ENCODE results near the gene HPCAL1.

Gene HPCAL1

DNA sequence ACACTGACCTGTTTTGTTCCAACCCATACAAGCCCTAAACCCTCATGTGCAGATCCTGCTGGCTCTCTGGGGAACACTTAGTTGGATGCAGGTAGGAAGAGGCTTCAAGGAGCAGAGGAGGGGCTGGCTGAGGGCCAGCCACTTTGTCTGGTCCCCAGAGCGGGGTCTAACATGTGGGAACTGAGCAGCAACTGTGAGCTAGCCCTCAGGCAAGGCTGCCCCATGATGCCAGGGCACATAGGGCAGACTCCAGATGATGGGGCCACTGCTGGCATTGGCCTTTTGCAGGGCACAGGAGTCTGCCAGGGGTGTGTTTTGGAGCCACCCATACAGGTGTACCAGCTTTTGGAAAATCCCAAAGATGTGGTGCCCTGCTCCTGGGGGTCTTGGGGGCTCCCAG lies 67.7 kb downstream of the HPCAL1 start:
- intact Hi-C loops (cut with DNase I) = no loop called here
- DNase-seq = no peak

DNA sequence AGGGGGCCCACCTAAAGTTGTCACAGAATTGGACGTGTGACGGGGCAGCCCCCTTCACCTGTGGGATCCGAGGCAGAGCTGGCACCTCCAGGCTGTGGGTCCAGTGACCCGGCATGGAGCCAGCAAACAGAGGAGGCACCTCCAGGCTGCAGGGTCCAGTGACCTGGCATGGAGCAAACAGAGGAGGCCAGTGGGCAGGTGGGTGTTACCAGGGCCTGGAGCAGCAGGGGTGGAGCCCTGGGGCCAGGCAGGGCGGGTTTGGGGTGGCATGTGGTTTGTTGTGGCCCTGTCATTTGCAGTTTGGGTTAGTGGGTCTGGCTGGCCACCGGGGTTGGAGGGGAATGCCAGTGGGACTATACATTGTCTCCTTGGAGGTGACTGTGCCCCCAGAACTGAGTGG lies 68.2 kb downstream of the HPCAL1 start:
- intact Hi-C loops (cut with DNase I) = no loop called here
- no peak for DNase-seq

DNA sequence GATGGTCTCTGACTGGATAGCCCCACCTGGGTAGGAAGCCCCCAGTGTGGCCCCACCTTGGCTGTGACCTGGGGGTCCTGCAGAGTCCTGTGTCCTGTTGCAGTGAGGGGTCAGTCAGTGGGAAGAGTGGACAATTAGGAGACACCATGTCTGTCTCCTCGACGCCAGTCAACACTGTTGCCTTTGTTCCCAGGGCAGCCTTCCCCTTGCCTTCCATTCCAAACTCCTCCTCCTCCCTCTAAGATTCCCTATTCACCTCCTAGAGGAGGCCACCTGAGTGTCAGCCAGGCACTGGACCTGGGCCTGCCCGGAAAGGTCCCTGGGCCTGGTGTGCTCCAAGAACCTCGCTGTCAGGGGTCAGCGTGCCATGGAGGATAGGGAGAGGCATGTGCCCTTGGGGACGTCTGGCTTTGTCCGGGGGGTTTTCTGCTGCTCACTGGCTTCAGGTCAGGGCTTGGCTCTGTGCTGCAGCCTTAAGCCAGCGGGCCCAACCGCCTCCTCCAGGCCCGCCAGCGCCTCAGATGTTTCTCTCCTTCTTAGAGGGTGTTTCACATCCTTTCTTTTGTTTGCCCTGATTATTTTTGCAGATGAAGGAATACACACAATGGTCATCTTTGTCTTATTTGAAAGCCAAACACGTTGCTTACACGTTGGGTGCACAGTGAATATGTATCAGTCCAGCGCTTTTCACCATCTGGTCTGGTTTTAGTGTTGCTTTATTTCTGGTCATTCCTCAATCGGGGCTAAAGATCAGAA lies 68.9 kb downstream of the HPCAL1 start:
- DNase-seq = peak in 1 of 42 donors; percentile 11
- intact Hi-C loops (cut with DNase I) = no loop called here

DNA sequence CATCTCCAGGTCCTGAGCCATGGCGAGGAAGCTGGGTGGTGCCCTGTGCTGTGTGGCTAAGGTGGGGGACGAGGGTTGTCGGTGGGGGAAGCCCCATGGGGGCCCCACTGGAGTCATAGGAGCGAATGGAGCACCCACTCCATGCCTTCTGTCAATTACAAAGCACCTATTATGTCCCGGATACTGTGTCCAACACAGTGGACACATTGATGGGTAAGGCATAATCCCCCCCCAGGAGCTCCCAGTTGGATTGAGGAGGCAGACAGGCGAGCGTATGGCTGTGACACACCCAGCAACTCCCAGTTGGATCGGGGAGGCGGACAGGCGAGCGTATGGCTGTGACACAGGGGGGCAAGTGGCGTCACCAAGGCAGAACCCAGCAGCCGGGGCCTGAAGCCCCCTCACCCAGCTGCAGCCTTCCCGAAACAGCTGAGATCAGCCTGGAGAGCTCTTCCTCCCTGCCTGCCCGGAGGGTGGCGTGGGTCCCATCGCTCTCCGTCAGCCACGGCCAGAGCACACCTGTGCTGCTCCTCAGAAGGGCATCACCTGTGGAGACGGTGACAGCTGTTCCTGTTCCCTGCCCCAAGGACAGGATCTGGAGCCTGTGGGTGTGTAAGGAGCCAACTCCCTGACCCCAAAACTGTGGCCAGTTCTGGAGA lies 69.6 kb downstream of the HPCAL1 start:
- DNase-seq = peak in 4 of 42 donors; percentile 20 to 28 (median 25)
- intact Hi-C loops (cut with DNase I) = no loop called here

DNA sequence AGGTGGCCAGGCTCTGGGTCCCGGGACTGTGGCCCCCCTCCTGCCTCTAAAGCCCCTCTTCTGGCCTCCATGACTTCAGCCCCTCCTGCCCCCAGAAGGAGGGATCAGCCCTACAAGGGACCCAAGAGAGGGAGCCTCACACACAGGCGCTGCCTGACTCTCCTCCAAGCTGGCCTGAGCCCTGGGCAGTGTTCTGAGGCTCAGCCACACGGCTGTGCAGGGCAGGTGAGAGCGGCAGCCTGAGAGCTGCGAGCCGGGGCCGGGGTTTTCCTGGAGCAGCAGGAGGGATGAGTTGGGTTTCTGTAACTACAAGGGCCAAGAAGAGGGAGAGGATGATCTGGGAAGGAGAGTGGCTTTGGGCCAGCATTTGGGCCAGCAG lies 70.1 kb downstream of the HPCAL1 start:
- intact Hi-C loops (cut with DNase I) = no loop called here
- no peak for DNase-seq

DNA sequence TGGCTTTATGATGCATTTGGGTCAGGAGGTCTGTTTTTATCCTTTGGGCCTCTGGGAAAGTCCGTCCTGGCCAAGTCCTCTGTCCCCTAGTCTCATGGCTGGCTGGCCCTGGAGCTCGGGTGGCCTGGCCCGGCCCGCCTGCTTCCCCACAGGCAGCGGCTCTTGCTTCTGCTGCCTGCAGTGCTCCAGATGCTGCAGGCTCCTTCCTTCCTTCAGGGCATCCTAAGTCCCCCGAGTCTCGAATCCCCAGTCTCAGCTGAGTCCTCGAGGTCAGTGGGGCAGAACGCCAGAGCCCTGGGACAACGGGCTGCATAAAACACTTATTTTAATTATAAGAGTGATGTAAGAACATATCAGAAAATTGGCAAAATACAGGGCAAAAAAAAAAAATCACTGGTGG lies 71.2 kb downstream of the HPCAL1 start:
- no peak for DNase-seq

DNA sequence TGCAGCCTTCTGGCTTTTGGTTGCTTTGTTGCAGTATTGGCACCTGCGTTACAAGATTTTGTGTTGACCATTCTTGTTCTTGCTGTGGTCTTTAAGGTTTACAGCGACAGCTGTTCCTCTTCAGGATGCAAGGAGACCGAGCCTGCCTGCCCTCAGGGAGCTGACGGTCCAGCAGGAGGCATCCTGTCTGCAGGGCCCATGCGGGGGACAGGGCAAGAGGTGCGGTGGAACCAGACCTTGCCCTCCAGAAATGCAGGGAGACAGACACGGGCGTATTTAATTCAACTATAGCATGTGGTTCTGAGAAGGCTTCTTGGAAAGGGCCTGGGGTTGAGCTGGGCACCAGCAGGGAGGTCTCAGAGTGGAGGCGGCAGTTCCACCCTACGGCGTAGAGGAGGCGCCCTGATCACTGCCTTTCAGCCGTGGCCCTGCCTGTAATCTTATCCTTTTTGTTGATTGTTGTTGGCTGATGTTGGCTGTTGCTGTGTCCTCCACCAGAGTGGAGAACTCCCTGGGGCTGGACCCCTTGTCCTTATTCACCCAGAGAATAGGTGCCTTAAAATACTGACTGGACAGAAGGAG lies 71.7 kb downstream of the HPCAL1 start:
- DNase-seq = no peak
- intact Hi-C loops (cut with DNase I) = no loop called here

More for the DNA sequence above, 71.2 kb downstream of the HPCAL1 start:
- intact Hi-C loops (cut with DNase I) = no loop called here

DNA sequence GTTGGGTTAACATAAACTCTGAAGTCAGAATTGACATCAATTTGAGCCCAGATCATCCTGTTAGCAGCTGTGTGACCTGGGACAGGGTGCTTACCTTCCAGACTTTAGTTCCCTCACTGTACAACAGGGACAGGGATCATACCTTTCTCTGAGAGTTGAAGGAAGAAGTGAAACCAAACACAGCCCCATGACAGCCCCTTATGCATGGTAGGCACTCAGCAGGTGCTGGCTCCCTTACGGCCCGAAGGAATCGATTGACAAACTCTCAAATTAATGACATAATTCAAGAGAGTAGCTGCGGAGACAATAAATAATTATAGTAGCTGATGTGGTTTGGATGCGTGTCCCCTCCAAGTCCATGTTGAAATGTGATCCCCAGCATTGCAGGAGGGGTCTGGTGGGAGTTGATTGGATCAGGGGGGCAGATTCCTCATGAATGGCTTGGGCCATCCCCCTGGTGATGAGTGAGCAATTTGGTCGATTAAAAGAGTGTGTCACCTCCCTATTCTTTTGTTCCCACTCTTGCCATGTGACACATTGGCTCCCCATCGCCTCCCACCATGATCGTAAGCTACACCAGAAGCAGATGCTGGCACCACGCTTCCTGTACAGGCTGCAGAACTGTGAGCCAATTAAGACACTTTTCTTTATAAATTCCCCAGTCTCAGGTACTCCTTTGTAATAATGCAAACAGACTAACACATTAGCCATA lies 73.0 kb downstream of the HPCAL1 start:
- intact Hi-C loops (cut with DNase I) = no loop called here
- peak in 23 of 42 donors; percentile 13 to 74 (median 43) for DNase-seq

DNA sequence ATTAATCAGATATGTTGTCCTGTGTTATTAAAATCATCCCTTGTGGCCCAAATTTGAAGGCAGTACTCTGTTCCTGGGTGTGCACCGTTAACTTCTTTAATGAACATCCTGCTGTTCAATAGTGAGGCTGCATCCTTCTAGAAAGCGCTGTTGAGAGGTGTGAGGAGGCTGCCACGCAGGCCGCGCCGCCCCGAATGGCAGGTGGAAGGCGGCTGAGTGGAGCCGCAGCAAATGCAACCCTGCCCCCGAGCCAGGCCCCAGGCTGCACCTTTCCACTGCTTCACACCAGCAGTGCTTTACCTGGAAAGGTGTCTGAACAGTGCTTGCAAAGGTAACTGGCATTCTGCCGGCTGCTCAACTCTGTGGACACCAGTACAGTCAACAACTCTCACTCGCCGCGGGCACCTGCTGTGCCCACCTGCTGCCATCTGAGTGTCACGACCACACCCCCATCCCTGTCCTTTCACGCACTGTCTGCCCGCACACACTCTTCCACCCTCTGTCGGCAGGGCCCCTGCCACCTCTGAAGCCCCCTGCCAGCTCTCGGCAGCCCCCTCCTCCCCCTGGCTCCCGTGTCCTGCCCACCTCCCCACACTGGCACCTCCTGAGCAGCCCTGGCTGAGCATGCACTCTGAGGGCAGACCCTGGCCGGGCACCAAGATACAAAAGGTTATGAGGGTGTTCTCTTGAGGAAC lies 74.5 kb downstream of the HPCAL1 start:
- DNase-seq = no peak
- intact Hi-C loops (cut with DNase I) = no loop called here

DNA sequence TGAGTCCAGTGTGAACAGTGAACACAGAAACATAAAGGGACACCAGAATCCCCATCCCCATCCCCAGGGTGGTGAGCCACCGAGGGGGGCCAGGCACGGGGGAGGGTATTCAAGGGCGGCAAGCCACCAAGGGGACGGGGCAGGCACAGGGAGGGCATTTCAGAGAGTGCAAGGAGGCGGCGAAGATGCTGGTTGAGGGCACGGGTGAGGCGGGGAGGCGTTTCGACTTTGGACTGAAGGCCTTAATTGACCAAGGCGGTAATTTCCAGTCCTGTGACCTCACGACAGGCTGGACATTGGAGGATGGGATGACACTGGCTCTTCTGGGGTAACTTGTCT lies 75.0 kb downstream of the HPCAL1 start:
- DNase-seq = no peak
- intact Hi-C loops (cut with DNase I) = no loop called here

DNA sequence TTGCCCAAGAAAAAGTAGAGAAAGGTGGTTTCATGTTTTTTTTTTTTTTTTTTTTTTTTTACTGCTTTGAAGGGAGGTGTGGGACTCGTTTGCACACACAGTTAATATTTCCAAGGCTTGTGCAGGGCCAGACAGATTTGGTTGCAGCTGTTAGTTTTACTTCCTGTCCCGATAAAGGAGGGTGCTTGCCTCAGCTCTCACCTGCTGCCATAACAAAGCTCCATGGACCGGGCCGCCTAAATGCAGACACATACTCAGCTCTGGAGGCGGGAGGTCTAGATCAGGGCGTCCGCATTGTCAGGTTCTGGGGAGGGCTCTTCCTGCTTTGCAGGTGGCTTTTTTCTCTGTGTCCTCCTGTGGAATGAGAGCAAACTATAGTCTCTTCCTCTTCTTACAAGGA lies 75.5 kb downstream of the HPCAL1 start:
- DNase-seq = no peak
- intact Hi-C loops (cut with DNase I) = no loop called here

DNA sequence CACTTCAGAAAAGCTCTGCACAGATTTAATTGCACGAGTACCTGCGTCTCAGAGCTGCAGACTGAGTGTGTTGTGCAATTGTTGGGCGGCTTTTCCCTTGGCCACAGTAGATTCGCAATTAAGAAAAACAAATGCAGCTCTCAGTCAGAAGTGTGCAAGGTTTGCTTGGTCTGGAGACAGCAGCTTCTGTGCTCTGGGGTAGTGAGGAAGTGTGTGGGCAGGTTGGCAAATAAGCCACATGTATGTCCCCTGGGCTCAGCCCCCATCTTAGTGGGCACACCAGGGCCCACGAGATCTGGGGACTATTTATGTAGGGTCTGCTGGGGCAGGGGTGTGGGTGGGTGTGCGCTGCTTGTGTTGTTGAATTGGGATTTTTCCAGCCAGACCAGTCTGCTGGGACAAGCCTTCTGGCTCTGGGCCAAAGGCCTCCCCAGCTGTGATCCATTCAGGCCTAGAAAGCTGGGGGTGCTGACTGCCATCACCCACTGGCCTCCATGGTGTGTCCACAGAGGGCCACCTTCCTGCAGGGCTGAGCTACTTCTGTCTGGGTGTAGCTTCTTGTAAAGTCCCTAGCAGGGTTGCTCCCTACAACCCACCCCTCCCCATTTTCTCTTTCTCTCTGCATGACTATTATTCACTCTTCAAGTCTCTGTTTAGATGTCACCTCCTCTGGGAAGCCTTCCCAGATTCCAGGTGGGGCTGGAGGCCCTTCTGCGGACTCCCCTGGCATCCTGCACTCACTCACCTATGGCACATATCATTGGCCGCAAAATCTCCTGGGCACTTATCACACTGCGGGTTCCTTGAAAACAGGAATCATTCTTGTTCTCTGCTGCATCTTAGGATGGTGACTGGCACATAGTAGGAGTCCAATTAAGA lies 77.6 kb downstream of the HPCAL1 start:
- DNase-seq = no peak
- intact Hi-C loops (cut with DNase I) = no loop called here

DNA sequence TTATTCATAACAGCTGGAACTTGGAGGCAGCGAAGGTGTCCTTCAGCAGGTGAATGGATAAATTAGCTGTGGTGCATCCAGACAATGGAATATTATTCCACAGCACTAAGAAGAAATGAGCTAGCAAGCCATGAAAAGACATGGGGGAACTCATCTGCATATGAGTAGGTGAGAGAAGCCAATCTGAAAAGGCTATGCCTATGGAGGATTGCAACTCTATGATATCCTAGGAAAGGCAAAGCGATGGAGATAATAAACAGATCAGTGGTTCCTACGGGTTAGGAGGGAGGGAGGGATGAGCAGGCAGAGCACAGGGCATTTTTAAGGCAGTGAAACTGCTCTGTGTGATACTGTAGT lies 79.3 kb downstream of the HPCAL1 start:
- no peak for DNase-seq
- intact Hi-C loops (cut with DNase I) = no loop called here

DNA sequence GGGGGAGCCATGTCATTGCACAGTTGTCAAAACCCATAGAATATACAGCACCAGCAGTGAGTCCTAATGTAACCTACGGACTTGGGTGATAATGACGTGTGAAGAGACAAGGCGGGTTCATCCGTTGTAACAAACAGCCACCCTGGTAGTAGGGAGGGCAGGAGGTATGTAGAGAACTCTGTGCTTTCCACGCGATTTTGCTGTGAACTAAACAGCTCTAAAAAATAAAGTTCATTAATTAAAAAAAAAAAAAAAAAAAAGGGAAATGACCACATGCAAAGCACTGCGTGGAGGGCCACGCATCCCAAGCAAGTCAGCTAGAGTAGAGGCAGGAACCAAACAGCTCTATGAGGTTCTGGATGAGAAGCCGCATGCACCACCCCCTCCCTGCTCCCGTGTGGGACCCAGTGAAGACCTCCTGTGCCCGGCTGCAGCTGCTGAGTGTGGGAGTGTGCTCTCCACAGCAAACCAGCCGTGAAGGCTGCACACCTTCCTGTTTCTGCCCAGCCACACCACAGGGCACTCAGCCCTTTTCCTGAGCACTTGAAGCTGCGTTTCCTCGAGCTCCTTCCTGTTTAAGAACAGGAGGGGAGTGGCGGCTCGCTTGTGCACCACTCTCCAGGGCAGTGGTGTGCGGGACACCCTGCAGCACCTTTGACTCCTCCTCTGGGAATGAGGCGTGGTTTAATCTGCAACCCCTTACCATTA lies 79.8 kb downstream of the HPCAL1 start:
- DNase-seq = no peak
- intact Hi-C loops (cut with DNase I) = no loop called here

DNA sequence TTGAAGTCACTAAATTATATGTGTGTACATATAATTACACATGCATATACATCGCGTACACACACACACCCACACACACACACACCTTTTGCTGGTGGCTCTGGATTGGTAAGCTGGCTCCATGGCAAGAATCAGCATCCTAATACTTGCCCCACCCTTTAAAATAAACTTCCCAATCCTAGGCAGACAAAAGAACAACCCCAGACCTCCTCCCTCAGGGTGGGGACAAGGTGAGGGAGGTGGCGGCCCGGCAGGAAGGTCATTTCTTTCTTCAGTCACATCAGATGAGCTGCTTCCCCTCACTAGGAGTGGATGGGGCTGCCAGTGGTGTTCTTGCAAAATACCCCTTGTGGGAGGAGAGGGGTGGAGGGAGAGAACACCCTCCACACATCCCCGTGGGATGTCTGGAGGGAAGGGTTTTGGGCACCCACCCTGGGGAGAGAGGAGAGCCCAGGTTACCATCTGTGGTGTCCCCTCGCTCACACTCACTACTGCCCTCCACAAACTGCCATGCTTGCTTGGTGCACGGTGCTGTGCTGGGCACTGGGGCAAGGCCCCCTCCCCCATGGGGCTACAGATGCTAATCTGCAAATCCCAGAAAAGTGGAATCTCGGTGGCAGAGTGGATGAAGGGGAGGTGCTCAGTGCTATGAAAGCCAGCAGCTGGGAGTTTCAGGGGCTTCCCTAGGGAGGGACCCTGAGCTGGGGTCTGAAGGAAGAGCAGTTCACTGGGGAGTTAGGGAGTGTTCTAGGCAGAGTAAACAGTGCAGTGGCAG lies 81.4 kb downstream of the HPCAL1 start:
- intact Hi-C loops (cut with DNase I) = no loop called here
- no peak for DNase-seq

DNA sequence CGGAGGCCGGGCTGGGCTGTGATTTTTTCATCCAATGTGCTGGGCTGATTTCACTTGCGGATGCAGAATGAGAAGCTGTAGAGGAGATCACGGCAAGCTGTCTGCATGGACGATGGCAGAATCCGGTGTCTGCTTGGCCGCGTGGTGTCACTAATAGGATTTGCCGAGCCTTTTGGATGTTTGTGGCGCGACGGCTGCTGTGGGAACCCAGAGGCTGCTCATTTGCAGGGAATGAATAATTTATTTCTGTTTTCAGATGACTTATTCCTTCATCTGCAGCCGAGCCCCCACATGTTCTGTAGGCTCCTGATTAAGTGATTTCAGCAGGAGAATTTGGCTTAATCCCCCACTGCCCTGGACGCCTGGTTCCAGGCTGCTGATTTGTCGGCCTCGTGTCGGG lies 82.8 kb downstream of the HPCAL1 start:
- DNase-seq = peak in 16 of 42 donors; percentile 18 to 61 (median 42)
- intact Hi-C loops (cut with DNase I) = no loop called here

Data from head of caudate nucleus (tissue), 42 donors.